GM12878 (cell line): ENCODE data around the gene SPRTN. TPM values are rescaled to one million over a fixed set of nuclear protein-coding genes. Genes with fewer than 3 reads are reported as not detected.

Experiments
- ATAC-seq: fragments of 200-7000 bp; cut with Tn5 transposase; 3 replicates; pipeline ENCODE4 v1.9.1; 2020; ENCODE audit warnings: mild to moderate bottlenecking, moderate library complexity
- BruUV-seq: library from RNA; stranded (reverse); fragments of 400-500 nt; replicated peaks from 2 replicates; lab custom pipeline; 2021; lab: Mats Ljungman, UMichigan
- CTCF ChIA-PET: fragments of 300-600 bp; sonication (Branson Sonifier 250); formaldehyde crosslinking; extraction: SDS; loops from one replicate; lab custom pipeline; 2021; ENCODE audit warnings: inconsistent platforms; lab: Yijun Ruan, JAX
- POLR2A ChIA-PET: fragments of 350-600 bp; formaldehyde crosslinking; extraction: SDS; loops from one replicate; lab custom pipeline; 2021; ENCODE audit warnings: inconsistent platforms; lab: Charles Lee
- RAD21 ChIA-PET: fragments of 300-600 bp; sonication (Branson Sonifier 250); formaldehyde crosslinking; loops from one replicate; lab custom pipeline; 2023; ENCODE audit warnings: antibody characterized with exemption; ENCODE audit not compliant: unreplicated experiment; lab: Charles Lee
- SMC1A ChIA-PET: fragments of 300-600 bp; sonication (Branson Sonifier 250); formaldehyde crosslinking; loops from one replicate; lab custom pipeline; 2023; ENCODE audit not compliant: unreplicated experiment, uncharacterized antibody; lab: Charles Lee
- DNase-seq: peaks from one replicate; pipeline ENCODE4 v3.0.0-alpha.2; 2011; ENCODE audit warnings: low read depth, low spot score
- FAIRE-seq: peaks from 3 replicates; lab custom pipeline; 2011; peaks lifted over from hg19 to GRCh38; lab: Jason Lieb, UNC
- H2AFZ ChIP-seq: 2 replicates; pipeline ENCODE4 v1.6.0; 2011; ENCODE audit warnings: low read depth, low read length, control low read depth; ENCODE audit not compliant: control insufficient read depth
- H3K27ac ChIP-seq: 2 replicates; pipeline ENCODE4 v1.5.1; 2011; ENCODE audit warnings: control low read depth; ENCODE audit not compliant: control insufficient read depth, insufficient read depth
- H3K27me3 ChIP-seq, 2 experiments: replicated peaks in 1 of 2; 2 replicates each; pipeline versions ENCODE4 v1.6.0 to v1.6.1; 2011; ENCODE audit warnings: low read length in 1 of 2; ENCODE audit not compliant: control insufficient read depth in 2 of 2, insufficient read depth in 2 of 2
- H3K36me3 ChIP-seq, 2 experiments: 2 replicates each; pipeline ENCODE4 v1.5.1; 2011; ENCODE audit warnings: low read length in 1 of 2; ENCODE audit not compliant: control insufficient read depth in 2 of 2, insufficient read depth in 2 of 2
- H3K4me1 ChIP-seq: 2 replicates; pipeline ENCODE4 v1.6.1; 2011; ENCODE audit warnings: mild to moderate bottlenecking, low read length, moderate library complexity, mixed read lengths; ENCODE audit not compliant: control insufficient read depth, insufficient read depth
- H3K4me2 ChIP-seq: 2 replicates; pipeline ENCODE4 v1.6.0; 2011; ENCODE audit warnings: control low read depth; ENCODE audit not compliant: control insufficient read depth, insufficient read depth
- H3K4me3 ChIP-seq: fragments of 200-600 bp; sonication (generic); 2 replicates; pipeline ENCODE4 v1.5.1; 2016
- H3K79me2 ChIP-seq: 2 replicates; pipeline ENCODE4 v1.6.0; 2011; ENCODE audit warnings: low read length; ENCODE audit not compliant: control insufficient read depth, insufficient read depth
- H3K9ac ChIP-seq: 2 replicates; pipeline ENCODE4 v1.8.0; 2011; ENCODE audit warnings: low read length, control low read depth, mixed read lengths; ENCODE audit not compliant: control insufficient read depth, insufficient read depth
- H3K9me3 ChIP-seq: replicated peaks from 3 replicates; pipeline ENCODE4 v1.5.1; 2011; ENCODE audit warnings: mild to moderate bottlenecking, low read length; ENCODE audit not compliant: control insufficient read depth, insufficient read depth
- H4K20me1 ChIP-seq: 2 replicates; pipeline ENCODE4 v1.6.0; 2011; ENCODE audit not compliant: control insufficient read depth, insufficient read depth
- BHLHE40 ChIP-seq, 2 experiments: fragments of 450-650 bp in 1 of 2; IDR thresholded peaks; 2 replicates each; pipeline ENCODE4 v1.6.1; 2011 to 2017; ENCODE audit warnings: low read depth in 2 of 2, borderline replicate concordance in 1 of 2, improper control_type of control experiment in 1 of 2, low read length in 1 of 2, mild to moderate bottlenecking in 1 of 2
- CEBPB ChIP-seq, 2 experiments: fragments of 150-350 bp in 1 of 2; IDR thresholded peaks; 2 replicates each; pipeline ENCODE4 v1.6.1; 2012 to 2014; ENCODE audit warnings: low read depth in 2 of 2, low read length in 2 of 2, borderline replicate concordance in 1 of 2, inconsistent platforms in 1 of 2
- CHD1 ChIP-seq: IDR thresholded peaks from 2 replicates; pipeline ENCODE4 v1.6.1; 2012; ENCODE audit warnings: low read depth, low read length, improper control_type of control experiment
- ESRRA ChIP-seq: IDR thresholded peaks from 2 replicates; pipeline ENCODE4 v1.6.1; 2012; ENCODE audit warnings: mild to moderate bottlenecking, low read length, improper control_type of control experiment
- FOS ChIP-seq: IDR thresholded peaks from 3 replicates; pipeline ENCODE4 v1.6.1; 2011; ENCODE audit warnings: borderline replicate concordance; ENCODE audit not compliant: insufficient read length; ENCODE audit errors: extremely low read depth
- JUNB ChIP-seq: IDR thresholded peaks from 2 replicates; pipeline ENCODE4 v1.6.1; 2016; ENCODE audit warnings: antibody characterized with exemption, mild to moderate bottlenecking
- KDM1A ChIP-seq: fragments of 200-600 bp; sonication (generic); IDR thresholded peaks from 2 replicates; pipeline ENCODE4 v1.6.1; 2016; ENCODE audit warnings: borderline replicate concordance
- MAX ChIP-seq: IDR thresholded peaks from 2 replicates; pipeline ENCODE4 v1.6.1; 2012; ENCODE audit warnings: low read depth, low read length, improper control_type of control experiment
- MEF2A ChIP-seq: IDR thresholded peaks from 2 replicates; pipeline ENCODE4 v1.6.1; 2011; ENCODE audit warnings: low read depth, mild to moderate bottlenecking, low read length, moderate library complexity; ENCODE audit not compliant: insufficient read depth
- POLR2AphosphoS2 ChIP-seq: IDR thresholded peaks from 2 replicates; pipeline ENCODE4 v1.6.1; 2011; ENCODE audit warnings: low read depth, mild to moderate bottlenecking, low read length, improper control_type of control experiment, moderate library complexity
- SRF ChIP-seq, 2 experiments: IDR thresholded peaks; 2 replicates each; pipeline ENCODE4 v1.6.1; 2011; ENCODE audit warnings: low read depth in 2 of 2, low read length in 2 of 2, mild to moderate bottlenecking in 1 of 2, moderate library complexity in 1 of 2
- TARDBP ChIP-seq: IDR thresholded peaks from 2 replicates; pipeline ENCODE4 v1.6.1; 2016; ENCODE audit warnings: borderline replicate concordance
- ZNF207 ChIP-seq: fragments of 450-650 bp; IDR thresholded peaks from 2 replicates; pipeline ENCODE4 v1.6.1; 2014; ENCODE audit warnings: antibody characterized with exemption, mild to moderate bottlenecking, borderline replicate concordance
- WGBS: methylation state at CpG from one replicate; pipeline ENCODE4 v1.1.6; 2016; ENCODE audit warnings: low lambda C conversion rate; ENCODE audit not compliant: insufficient replicate concordance, insufficient coverage; ENCODE audit errors: missing lambda C conversion rate; 5-methylcytosine and 5-hydroxymethylcytosine counted together
- in situ Hi-C: fragments of 300-500 bp; cut with MboI; formaldehyde crosslinking; loops from 9 replicates; pipeline ENCODE4 v1.14.3; 2018; ENCODE audit warnings: mixed read lengths
- intact Hi-C: fragments of 100-400 bp; cut with micrococcal nuclease; formaldehyde crosslinking; loops from one replicate; pipeline ENCODE4 v1.14.2; 2022; ENCODE audit not compliant: unreplicated experiment
- polyA plus RNA-seq, 11 experiments: library from polyadenylated mRNA; depleted of rRNA in 4 of 11; unstranded in 6 of 11; stranded (reverse) in 5 of 11; fragments of >200 nt; fragmentation: Nextera tagmentation in 4 of 11; fragmentation: Illumina TruSeq in 1 of 11; extraction: Ambion mirVana in 4 of 11; extraction: Trizol in 1 of 11; gene quantifications; 1 replicate in 1 of 11; 2 replicates in 10 of 11; pipeline versions ENCODE4 v1.2.1 to v1.2.3, GENCODE V29; 2011 to 2016; ENCODE audit warnings: inconsistent platforms in 2 of 11, missing spikeins in 2 of 11, low read depth in 1 of 11
- total RNA-seq, 4 experiments: library from RNA; depleted of rRNA in 3 of 4; stranded (reverse); fragments of >200 nt in 3 of 4; fragmentation: Illumina TruSeq in 1 of 4; extraction: Trizol in 1 of 4; gene quantifications; 2 replicates each; pipeline versions ENCODE4 v1.2.1 to v1.2.3, GENCODE V29; 2013 to 2021
- TF ChIP-seq, protein P1 (sequence below): fragments of 450-650 bp; IDR thresholded peaks from 2 replicates; pipeline ENCODE4 v1.6.1; 2016; ENCODE audit warnings: mild to moderate bottlenecking, moderate library complexity, borderline replicate concordance
- TF ChIP-seq, protein P2 (sequence below): IDR thresholded peaks from 2 replicates; pipeline ENCODE4 v1.6.1; 2012; ENCODE audit warnings: low read depth, low read length, improper control_type of control experiment
- TF ChIP-seq, protein P3 (sequence below): IDR thresholded peaks from 2 replicates; pipeline ENCODE4 v1.6.1; 2012; ENCODE audit warnings: low read depth, low read length, improper control_type of control experiment
- TF ChIP-seq, protein P4 (sequence below): IDR thresholded peaks from 2 replicates; pipeline ENCODE4 v1.6.1; 2012; ENCODE audit warnings: low read length, inconsistent platforms

The SPRTN gene
- total and polyA plus RNA-seq, 10 of the 15 experiments (the other 5 are each of a cell fraction or from before 2014, with no cell fraction given), result 4.4 to 16.5 (median 12.1) TPM

- H3K27me3 ChIP-seq, result no peaks in the 10 kb centered on the region
- no peak for FAIRE-seq
- TF ChIP-seq POLR2AphosphoS2 (no peak), JUNB (no peak), ESRRA (no peak), TARDBP (no peak), KDM1A (no peak), MAX (no peak), CEBPB (IDR thresholded peaks at IDR 0.05; ENCODE audit: borderline replicate concordance in 1 of 2, low read depth in 2 of 2, low read length in 2 of 2) (no peak), MEF2A (no peak), BHLHE40 (IDR thresholded peaks at IDR 0.05; ENCODE audit: borderline replicate concordance in 1 of 2, low read depth in 2 of 2, low read length in 1 of 2) (no peak), CHD1 (no peak), FOS (no peak), SRF (IDR thresholded peaks at IDR 0.05; ENCODE audit: low read depth in 2 of 2, low read length in 2 of 2) (no peak), ZNF207 (no peak)
- TF ChIP-seq, protein P1, sequence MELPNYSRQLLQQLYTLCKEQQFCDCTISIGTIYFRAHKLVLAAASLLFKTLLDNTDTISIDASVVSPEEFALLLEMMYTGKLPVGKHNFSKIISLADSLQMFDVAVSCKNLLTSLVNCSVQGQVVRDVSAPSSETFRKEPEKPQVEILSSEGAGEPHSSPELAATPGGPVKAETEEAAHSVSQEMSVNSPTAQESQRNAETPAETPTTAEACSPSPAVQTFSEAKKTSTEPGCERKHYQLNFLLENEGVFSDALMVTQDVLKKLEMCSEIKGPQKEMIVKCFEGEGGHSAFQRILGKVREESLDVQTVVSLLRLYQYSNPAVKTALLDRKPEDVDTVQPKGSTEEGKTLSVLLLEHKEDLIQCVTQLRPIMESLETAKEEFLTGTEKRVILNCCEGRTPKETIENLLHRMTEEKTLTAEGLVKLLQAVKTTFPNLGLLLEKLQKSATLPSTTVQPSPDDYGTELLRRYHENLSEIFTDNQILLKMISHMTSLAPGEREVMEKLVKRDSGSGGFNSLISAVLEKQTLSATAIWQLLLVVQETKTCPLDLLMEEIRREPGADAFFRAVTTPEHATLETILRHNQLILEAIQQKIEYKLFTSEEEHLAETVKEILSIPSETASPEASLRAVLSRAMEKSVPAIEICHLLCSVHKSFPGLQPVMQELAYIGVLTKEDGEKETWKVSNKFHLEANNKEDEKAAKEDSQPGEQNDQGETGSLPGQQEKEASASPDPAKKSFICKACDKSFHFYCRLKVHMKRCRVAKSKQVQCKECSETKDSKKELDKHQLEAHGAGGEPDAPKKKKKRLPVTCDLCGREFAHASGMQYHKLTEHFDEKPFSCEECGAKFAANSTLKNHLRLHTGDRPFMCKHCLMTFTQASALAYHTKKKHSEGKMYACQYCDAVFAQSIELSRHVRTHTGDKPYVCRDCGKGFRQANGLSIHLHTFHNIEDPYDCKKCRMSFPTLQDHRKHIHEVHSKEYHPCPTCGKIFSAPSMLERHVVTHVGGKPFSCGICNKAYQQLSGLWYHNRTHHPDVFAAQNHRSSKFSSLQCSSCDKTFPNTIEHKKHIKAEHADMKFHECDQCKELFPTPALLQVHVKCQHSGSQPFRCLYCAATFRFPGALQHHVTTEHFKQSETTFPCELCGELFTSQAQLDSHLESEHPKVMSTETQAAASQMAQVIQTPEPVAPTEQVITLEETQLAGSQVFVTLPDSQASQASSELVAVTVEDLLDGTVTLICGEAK, result no peak
- TF ChIP-seq, protein P2, sequence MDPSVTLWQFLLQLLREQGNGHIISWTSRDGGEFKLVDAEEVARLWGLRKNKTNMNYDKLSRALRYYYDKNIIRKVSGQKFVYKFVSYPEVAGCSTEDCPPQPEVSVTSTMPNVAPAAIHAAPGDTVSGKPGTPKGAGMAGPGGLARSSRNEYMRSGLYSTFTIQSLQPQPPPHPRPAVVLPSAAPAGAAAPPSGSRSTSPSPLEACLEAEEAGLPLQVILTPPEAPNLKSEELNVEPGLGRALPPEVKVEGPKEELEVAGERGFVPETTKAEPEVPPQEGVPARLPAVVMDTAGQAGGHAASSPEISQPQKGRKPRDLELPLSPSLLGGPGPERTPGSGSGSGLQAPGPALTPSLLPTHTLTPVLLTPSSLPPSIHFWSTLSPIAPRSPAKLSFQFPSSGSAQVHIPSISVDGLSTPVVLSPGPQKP, result no peak
- TF ChIP-seq, protein P3, sequence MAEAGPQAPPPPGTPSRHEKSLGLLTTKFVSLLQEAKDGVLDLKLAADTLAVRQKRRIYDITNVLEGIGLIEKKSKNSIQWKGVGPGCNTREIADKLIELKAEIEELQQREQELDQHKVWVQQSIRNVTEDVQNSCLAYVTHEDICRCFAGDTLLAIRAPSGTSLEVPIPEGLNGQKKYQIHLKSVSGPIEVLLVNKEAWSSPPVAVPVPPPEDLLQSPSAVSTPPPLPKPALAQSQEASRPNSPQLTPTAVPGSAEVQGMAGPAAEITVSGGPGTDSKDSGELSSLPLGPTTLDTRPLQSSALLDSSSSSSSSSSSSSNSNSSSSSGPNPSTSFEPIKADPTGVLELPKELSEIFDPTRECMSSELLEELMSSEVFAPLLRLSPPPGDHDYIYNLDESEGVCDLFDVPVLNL, result no peak
- TF ChIP-seq, protein P4, sequence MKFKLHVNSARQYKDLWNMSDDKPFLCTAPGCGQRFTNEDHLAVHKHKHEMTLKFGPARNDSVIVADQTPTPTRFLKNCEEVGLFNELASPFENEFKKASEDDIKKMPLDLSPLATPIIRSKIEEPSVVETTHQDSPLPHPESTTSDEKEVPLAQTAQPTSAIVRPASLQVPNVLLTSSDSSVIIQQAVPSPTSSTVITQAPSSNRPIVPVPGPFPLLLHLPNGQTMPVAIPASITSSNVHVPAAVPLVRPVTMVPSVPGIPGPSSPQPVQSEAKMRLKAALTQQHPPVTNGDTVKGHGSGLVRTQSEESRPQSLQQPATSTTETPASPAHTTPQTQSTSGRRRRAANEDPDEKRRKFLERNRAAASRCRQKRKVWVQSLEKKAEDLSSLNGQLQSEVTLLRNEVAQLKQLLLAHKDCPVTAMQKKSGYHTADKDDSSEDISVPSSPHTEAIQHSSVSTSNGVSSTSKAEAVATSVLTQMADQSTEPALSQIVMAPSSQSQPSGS, result no peak
Observed at GRCh38 chr1:231401478-231401877, 63.4 kb downstream of the SPRTN start.

More at GRCh38 chr1:231401478-231401877, 63.4 kb downstream of the SPRTN start:
- no TSS peak for BruUV-seq
- in situ Hi-C loops (no loop called here), intact Hi-C loops (no loop called here)
- no peak for DNase-seq
- peaks cover 29% of the 10 kb centered on the region for H3K79me2 ChIP-seq
- SMC1A ChIA-PET, result no interaction called here
- RAD21 ChIA-PET, result no interaction called here
- ATAC-seq, result no peak
- peaks cover 0 to 5% of the 10 kb centered on the region in 2 experiments; a peak in 1 of 4 replicates for H3K36me3 ChIP-seq
- no peak overlapping the region for H3K9ac ChIP-seq
- H3K4me1 ChIP-seq, result no peaks in the 10 kb centered on the region
- H3K27ac ChIP-seq, result no peak overlapping the region
- H4K20me1 ChIP-seq, result no peaks in the 10 kb centered on the region
- CTCF ChIA-PET, result interaction anchor here (0.9 to 1.4 kb wide), 3 partner anchors 12 to 22 kb away, joined by 3 to 4 read pairs (median 4); no protein-coding TSS in a partner anchor
- 42% methylated on average over 1 of the region's 1 CpG for WGBS
- H3K4me3 ChIP-seq, result no peak overlapping the region
- no peak overlapping the region for H2AFZ ChIP-seq
- H3K4me2 ChIP-seq, result no peak overlapping the region
- POLR2A ChIA-PET, result no interaction called here
- H3K9me3 ChIP-seq, result no peaks in the 10 kb centered on the region
